OCI-M2 (cell line): ENCODE results near the gene LRRC75A.

Source experiments
- DNase-seq: peaks from one replicate; lab custom pipeline; 2025; ENCODE audit not compliant: unreplicated experiment; lab: John Stamatoyannopoulos, UW

LRRC75A gene

GRCh38 chr17:16494059-16494458 lies 2.1 kb upstream of the LRRC75A start:
- no peak for DNase-seq

- DNase-seq: no peak
Measured at GRCh38 chr17:16493531-16494046, 1.6 kb upstream of the LRRC75A start.

GRCh38 chr17:16492613-16493530 lies 879 bp upstream of the LRRC75A start:
- DNase-seq: no peak

GRCh38 chr17:16491131-16491702 lies 776 bp downstream of the LRRC75A start:
- no peak for DNase-seq

GRCh38 chr17:16489431-16489830 lies 2.6 kb downstream of the LRRC75A start:
- no peak for DNase-seq

GRCh38 chr17:16488968-16489337 lies 3.0 kb downstream of the LRRC75A start:
- DNase-seq: no peak

GRCh38 chr17:16488186-16488967 lies 3.6 kb downstream of the LRRC75A start:
- peak; percentile 21 for DNase-seq

GRCh38 chr17:16486373-16487250 lies 5.4 kb downstream of the LRRC75A start:
- DNase-seq: no peak

GRCh38 chr17:16484445-16485175 lies 7.4 kb downstream of the LRRC75A start:
- no peak for DNase-seq

- DNase-seq: no peak
Measured at GRCh38 chr17:16483021-16483645, 8.9 kb downstream of the LRRC75A start.

GRCh38 chr17:16482253-16482652 lies 9.7 kb downstream of the LRRC75A start:
- DNase-seq: no peak

- no peak for DNase-seq
Measured at GRCh38 chr17:16480995-16481394, 11.0 kb downstream of the LRRC75A start.

- no peak for DNase-seq
Measured at GRCh38 chr17:16479264-16479663, 12.7 kb downstream of the LRRC75A start.

- DNase-seq: no peak
Measured at GRCh38 chr17:16478649-16479048, 13.3 kb downstream of the LRRC75A start.

GRCh38 chr17:16477666-16478065 lies 14.3 kb downstream of the LRRC75A start:
- no peak for DNase-seq

- DNase-seq: no peak
Measured at GRCh38 chr17:16477255-16477654, 14.7 kb downstream of the LRRC75A start.

GRCh38 chr17:16475179-16475704 lies 16.8 kb downstream of the LRRC75A start:
- no peak for DNase-seq

GRCh38 chr17:16474012-16474725 lies 17.8 kb downstream of the LRRC75A start:
- DNase-seq: no peak
